GM18507 (cell line): ENCODE results near the gene AHNAK2.
"Not testable (repeated sequence)": the region's sequence is repeated elsewhere in the genome, so short reads cannot be mapped to it uniquely, and the experiment has no call there.

ENCODE experiments used
- DNase-seq: peaks from one replicate; pipeline ENCODE4 v3.0.0; 2011; ENCODE audit warnings: low read depth; ENCODE audit not compliant: insufficient read length; ENCODE audit errors: extremely low spot score
- FAIRE-seq: peaks from 2 replicates; lab custom pipeline; 2011; peaks lifted over from hg19 to GRCh38; lab: Jason Lieb, UNC

AHNAK2 gene

GRCh38 chr14:104931771-104932675 is 46.2 kb downstream of the AHNAK2 start:
- DNase-seq, result no peak
- no peak for FAIRE-seq

DNA sequence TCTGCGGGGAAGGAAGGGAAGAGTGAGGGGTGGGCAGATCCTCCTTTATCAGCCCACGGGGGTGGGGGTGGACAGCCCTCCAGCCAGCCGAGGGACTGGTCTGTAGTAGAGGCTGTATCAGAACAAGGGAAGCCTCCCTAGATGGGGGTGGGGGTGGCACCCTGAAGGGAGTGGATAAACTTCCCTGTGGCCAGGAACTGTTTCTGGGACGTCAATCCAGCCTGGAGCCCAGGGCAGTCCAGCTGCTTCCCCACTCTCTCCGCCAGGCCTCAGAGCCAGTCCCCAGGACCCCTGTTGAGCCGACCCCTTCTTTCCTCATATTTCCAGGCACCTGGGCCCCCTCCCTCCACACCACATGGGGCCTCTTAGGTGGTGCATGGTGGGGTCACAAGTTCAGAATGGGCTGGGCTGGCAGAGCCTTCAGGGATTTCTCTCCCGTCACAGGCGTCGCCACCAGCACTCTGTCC is 46.8 kb downstream of the AHNAK2 start:
- DNase-seq, result no peak
- no peak for FAIRE-seq

GRCh38 chr14:104930526-104931303 is 47.5 kb downstream of the AHNAK2 start:
- FAIRE-seq (no peak), DNase-seq (no peak)

DNA sequence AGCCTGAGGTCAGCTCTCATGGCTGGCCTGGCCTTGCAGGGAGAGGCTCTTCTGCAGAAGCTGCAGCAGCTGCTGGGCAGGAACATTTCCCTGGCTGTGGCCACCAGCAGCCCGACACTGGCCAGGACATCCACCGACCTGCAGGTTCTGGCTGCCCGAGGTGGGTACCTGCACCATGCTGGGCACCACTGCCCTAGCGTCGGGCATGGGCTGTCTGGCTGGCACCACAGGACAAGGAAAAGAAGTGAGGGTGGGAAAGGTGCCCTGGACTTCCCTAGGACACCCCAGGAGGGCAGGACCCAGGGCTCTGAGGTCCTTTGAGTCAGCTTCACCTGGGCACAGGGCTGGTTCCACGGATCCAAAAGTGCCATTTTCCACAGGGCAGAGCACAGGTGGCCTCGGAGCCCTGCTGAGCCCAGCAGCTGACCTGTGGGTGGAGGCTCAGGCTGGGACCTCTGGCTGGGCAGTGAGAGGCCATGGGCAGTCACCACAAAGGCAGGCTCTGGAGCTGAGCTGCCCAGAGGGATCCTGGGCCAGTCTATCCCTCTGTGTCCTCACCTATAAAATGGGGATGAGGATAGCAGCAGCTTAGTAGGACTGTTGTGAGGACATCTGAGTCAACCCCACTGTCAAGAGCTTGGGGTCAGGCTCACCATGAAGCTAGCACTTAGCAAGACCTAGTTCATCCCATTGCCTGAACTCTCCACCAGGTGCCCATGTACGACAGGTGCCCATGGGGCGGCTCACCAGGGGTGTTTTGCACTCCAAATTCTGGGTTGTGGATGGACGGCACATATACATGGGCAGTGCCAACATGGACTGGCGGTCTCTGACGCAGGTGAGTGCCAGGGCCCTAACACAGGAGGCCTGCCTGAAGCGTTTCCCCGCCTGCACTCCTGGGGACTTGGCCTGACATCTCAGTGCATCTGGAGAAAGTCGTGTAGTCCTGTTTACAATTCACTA is 48.6 kb downstream of the AHNAK2 start:
- FAIRE-seq (no peak), DNase-seq (no peak)

- FAIRE-seq (no peak), DNase-seq (no peak)
Measured at GRCh38 chr14:104928391-104929133, 49.6 kb downstream of the AHNAK2 start.

DNA sequence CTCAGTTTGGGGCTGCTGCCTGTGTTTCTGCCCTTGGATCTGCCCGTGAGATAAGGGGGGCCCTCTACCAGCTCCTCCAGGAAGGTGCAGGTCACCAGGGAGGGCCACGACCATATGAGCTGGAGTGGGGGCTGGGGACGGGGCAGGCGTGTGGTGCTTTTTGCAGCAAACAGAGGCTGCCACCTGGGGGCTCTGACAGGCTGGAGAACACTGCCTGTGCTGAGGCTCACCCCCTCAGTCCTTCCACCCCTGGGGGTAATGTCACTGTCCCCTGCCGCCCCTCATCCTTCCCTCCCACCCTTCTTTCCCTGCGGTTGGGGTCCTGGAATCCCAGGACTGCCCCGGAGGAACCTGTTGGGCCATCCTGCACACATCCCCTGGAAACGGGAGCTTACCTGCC is 50.3 kb downstream of the AHNAK2 start:
- FAIRE-seq, result no peak
- no peak for DNase-seq

- DNase-seq (no peak), FAIRE-seq (no peak)
Measured at GRCh38 chr14:104927432-104927816, 50.8 kb downstream of the AHNAK2 start.

DNA sequence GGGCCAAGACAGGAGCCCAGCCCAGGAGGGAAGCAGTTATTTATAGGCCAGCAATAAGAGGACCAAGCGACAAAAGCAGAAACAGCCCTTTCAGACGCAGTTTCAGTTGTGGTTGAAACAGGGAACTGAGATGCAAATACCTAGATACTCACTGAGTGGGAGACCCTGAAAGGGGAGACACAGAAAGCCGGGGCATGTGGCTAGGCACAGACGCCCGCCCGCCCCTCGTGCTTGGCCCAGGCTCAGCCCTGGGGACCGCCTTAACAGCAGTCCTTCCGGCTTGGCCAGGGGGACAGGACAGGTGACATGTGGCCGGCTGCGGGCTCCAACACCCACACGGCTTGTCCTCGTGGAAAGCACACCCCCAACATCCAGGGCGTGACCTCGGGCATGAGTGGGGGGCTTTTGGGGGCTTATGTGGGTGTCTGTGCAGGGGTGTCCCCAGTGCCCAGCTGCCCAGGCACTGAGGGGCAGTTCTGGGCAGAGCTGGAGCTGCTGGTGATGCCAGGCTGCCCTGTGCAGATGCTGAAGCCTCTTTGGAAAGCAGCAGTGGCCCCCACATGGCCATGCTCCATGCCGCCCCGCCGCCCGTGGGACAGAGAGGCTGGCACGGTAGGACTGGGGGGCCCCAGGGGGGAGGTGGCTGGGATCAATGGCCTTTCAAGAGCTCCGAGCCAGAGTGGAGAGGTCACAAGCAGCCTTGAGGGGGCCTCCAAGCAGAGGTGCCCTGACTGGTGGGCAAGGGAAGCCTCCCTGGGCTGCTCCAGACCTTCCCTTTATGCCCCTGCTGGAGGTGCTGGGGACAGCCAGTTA is 51.3 kb downstream of the AHNAK2 start:
- DNase-seq (peak; percentile 73), FAIRE-seq (peak; percentile 100)

DNA sequence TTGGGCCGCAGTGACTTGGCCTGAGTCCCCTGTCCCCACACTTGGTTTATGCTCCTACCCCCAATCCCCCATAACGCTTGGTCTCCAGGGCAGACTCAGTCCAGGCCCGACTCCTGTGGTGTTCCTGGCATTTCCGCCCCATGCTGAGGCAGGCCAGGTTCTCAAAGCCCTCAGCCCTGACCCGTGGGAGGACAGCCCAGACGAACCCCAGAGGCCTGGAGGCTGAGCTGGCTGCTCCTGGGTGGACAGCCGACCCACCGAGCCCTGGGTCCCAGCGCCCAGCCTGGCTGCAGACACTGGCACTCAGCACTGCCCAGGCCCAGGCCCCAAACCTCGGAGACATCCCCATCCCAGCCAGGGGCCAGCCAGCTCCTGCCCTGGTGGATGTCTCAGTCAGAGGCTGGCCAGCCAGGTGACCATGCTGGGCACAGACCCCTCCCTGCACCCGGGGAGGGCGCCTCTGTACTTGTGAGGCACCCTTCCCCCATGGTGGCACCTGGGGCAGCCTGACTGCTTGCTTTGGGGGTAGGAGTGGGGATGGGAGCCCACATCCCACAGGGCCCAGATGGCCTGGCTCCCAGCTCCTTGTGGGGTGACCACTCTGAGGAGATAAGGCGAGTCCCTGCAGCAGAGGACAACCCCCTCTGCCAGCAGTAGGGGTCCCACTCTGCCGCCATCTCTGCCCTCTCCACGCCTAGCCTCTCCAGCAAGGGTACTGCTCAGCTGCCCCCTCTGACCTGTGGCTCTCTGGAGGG is 52.1 kb downstream of the AHNAK2 start:
- FAIRE-seq (no peak), DNase-seq (no peak)

DNA sequence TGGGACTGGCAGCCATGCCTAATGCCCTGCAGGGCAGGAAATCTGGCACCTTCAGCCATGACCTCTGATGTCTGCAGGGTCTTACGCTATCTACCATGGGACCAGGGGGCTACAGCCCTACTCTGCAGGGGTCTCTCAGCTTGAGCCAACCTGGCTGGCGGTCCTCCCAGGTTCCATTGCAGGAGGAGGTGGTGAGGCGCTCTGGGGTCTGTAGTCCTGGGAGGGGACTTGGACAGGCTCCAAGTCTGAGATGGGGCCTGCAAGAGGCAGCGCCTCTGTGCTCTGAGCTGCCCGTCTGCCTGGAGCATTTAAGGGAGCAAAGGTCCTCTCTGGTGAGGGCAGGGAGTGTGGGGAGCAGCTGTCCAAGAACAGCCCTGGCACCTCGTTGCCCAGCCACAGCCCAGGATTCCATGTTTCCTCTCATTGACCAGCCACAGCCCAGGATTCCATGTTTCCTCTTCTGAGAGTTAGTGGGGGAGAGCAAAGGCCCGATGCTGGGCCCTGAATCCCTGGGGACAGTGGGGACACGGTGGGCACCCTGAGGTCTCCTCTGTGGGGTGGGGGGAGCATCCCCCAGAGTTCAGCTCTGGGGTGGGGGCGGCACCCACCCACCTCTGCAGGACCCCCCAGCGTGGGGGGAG is 52.8 kb downstream of the AHNAK2 start:
- no peak for FAIRE-seq
- DNase-seq, result no peak

DNA sequence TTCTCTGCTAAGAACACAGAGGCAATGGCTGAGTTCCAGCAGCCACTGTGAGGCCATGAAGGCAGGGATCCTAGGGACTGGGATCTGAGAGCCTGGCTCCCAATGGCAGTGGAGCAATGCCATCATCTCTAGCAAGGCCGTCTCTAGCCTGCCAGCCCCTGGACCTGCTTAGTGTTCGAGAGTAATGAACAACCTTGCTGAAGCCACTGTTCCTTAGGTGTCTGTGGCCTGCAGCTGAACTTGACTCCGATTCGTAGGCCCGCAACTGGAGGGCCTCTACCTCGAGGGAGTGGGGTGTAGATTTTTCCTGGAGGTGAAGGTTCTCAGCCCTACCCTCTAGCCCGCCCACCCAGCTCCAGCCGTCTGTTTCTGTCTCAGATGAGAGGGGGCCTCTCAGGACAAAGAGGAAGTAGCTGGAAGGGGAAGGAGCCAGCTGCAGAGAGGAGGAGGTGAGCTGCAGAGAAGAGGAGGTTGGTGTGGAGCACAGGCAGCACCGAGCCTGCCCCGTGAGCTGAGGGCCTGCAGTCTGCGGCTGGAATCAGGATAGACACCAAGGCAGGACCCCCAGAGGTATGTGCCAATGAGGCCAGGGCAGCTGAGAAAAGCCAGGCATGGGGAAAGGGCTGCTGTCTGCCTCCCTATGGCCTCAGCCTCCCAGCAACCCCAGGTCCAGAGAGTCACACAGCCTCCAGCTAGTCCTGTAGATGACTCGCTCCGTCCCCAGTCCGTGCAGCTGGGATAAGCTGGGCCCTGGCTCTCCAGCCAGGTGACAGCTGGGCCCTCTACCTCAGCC is 53.6 kb downstream of the AHNAK2 start, which contains the start of gene PLD4:
TSS of gene PLD4 (plus strand) at position 459 of the 793 bp plus-strand sequence. CDS start 2,262 bp downstream, outside the sequence.
- FAIRE-seq (peak; percentile 73), DNase-seq (no peak)

DNA sequence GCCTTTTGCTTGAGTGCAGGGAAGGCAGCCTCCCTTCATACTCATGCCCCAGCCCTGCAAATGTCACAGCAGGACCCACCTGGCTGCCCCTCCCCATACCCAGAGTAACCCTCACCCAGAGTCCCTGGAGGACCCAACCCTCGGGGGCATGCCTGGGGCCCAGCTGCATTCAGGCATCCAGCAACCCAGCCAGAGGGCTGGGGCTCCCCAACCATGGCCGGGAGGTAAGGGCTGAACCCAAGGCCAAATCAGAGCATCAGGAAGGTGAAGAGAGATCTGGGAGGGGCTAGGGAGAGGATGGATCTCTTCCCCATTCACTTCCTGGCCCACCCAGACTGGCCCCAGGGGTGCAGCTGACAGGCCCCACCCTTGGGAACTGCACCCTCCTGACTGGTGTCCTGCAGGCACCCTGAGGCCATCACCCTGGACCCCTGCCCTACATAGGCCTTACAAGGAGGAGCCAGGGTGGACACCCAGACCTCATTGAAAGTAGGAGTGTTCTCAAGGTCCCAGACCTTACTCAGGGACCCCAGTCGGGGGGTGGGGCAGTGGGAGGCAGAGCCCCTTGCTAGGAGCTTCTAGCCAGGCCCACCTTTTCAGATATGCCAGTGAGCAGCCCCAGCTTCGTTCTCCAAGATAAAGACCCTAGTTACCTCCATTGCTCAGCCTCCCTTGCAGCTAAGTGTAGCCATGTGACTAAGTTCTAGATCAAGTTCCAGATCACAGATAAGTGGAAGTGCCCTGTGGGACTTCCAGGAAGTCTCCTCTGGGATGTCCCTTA is 54.3 kb downstream of the AHNAK2 start:
- no peak for FAIRE-seq

DNA sequence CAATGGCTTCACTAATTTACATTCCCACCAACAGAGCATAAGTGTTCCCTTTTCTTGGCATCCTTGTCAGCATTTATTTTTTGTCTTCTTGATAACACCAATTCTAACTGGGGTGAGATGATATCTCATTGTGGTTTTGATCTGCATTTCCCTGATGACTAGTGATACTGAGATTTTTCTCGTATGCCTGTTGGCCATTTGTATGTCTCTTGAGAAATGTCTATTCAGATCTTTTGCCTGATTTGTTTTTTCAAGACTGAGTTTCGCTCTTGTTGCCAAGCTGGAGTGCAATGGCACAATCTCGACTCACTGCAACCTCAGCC is 58.2 kb downstream of the AHNAK2 start:
- FAIRE-seq, result no peak
- no peak for DNase-seq

More for the DNA sequence above, 54.3 kb downstream of the AHNAK2 start:
- no peak for DNase-seq

GRCh38 chr14:104919152-104919992 is 58.8 kb downstream of the AHNAK2 start:
- FAIRE-seq, DNase-seq: not testable (repeated sequence)

DNA sequence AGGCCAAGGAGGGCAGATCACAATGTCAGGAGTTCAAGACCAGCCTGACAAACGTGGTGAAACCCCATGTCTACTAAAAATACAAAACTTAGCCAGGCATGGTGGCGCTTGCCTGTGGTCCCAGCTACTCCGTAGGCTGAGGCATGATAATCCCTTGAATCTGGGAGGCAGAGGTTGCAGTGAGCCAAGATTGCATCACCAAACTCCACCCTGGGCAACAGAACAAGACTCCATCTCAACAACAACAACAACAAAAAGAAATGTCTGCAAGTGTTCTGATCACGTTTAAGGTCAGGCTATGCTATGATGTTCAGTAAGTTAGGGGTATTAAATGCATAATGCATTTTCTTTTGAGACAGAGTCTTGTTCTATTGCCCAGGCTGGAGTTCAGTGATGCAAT is 60.2 kb downstream of the AHNAK2 start:
- FAIRE-seq (no peak), DNase-seq (no peak)
